GM18505 (cell line): Measurements from ENCODE around the gene TP73.

Experiments
- ATAC-seq: cut with Tn5 transposase; IDR thresholded peaks from one replicate; pipeline ENCODE4 v1.9.1; 2021; ENCODE audit not compliant: unreplicated experiment
- POLR2A ChIP-seq: IDR thresholded peaks from 4 replicates; pipeline ENCODE4 v1.6.1; 2011; ENCODE audit warnings: borderline replicate concordance; ENCODE audit not compliant: insufficient read depth, insufficient read length; ENCODE audit errors: extremely low read depth

Gene TP73

GRCh38 chr1:3671371-3672180 is 19.3 kb downstream of the TP73 start:
- no peak for TF ChIP-seq POLR2A
- ATAC-seq: no peak

GRCh38 chr1:3672231-3672970 is 20.1 kb downstream of the TP73 start:
- ATAC-seq: no peak
- TF ChIP-seq POLR2A: no peak

- no peak for ATAC-seq
- TF ChIP-seq POLR2A: no peak
Observed at GRCh38 chr1:3672971-3673361, 20.6 kb downstream of the TP73 start.

GRCh38 chr1:3673381-3674099 is 21.2 kb downstream of the TP73 start:
- TF ChIP-seq POLR2A: peak; percentile 36
- ATAC-seq: no peak

GRCh38 chr1:3674100-3675094 is 22.1 kb downstream of the TP73 start:
- TF ChIP-seq POLR2A: no peak
- ATAC-seq: no peak

GRCh38 chr1:3675436-3675835 is 23.1 kb downstream of the TP73 start:
- TF ChIP-seq POLR2A: no peak
- no peak for ATAC-seq

- peak; percentile 32 for TF ChIP-seq POLR2A
- peak; percentile 59 for ATAC-seq
Observed at GRCh38 chr1:3676581-3677470, 24.5 kb downstream of the TP73 start.

- ATAC-seq: peak; percentile 1
- no peak for TF ChIP-seq POLR2A
Observed at GRCh38 chr1:3677484-3677883, 25.2 kb downstream of the TP73 start.

- no peak for TF ChIP-seq POLR2A
- ATAC-seq: no peak
Observed at GRCh38 chr1:3678361-3679097, 26.2 kb downstream of the TP73 start.

GRCh38 chr1:3679098-3679555 is 26.8 kb downstream of the TP73 start:
- ATAC-seq: no peak
- TF ChIP-seq POLR2A: no peak
